HS-27A (cell line): ENCODE results near the gene SLC22A14.

Experiments
- DNase-seq: peaks from one replicate; pipeline ENCODE4 v3.0.0-alpha.2; 2012; ENCODE audit warnings: low read depth, missing footprints

The SLC22A14 gene

DNA sequence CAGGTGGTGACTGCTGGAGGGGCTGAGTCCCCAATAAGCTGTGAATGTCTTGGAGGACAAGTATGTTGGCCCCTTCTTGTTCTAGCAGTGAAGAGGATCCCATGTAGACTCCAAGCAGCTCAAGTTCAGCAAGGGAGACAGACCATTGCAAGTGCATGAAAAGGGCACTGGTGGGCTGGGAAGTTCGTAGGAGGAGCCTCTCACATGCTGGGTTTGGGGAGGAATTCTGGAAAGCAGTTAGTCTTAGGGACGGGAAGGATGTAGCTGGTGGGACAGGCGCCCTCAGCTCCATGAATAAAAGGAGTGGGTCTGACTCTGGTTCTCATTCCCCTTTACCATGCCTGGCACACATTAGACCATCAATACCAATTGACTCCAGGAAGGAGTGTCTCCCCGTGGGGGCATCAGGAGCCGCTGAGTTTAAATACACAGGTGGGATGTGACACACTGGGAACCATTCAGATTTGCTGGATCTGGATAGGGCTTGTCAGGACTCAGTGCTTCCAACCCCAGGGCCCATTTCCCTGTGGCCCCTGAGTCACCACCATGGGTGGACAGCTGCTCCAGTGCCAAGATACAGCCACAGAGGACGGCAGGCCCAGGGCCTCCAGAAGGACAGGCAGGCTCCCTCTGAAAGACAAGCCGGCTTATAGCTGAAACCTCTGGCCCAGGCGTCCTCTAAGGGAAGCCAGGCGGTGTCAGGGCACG, 63.9 kb downstream of the SLC22A14 start:
- no peak for DNase-seq

DNA sequence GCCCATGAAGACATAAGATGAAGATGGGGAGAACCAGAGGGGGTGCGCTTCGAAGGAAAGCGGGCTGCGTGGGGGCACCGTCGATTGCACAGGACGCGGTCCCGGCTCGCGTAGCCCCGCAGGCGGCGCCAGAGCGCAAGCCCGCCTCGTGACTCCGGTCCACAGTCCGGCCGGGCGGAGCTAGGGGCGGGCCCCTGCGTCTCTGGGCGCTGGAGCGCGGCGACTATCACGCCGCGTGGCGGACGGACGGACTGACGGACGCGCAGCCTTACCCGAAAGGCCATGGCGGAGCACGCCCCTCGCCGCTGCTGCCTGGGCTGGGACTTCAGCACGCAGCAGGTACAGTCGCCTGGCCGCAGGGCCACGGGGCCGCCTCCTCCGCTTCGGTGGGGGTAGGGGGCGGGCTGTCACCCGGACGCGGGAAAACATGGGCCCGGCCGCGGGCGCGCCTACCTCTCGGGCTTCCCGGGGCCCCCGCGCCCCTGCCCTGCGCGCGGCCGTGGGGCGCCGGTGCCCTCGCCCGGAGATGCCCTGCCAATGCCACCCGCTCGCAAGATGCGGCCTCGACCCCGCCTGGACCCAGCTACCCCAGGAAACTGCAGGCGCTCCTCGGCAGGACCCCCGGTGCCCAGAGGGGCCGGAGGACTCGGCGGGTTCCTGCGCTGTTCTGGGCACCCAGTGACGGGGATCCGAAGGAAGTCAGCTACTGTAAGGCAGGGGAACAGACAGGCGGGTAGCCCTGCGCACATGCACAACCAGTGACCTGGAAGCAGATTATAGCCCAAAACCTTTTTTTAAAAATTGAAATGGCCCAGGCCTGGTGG, 64.7 kb downstream of the SLC22A14 start, which contains the start of gene XYLB:
TSS of gene XYLB (plus strand) at position 199 of the 824 bp plus-strand sequence. CDS start at position 283, 84 bp downstream.
- peak; percentile 68 for DNase-seq

DNA sequence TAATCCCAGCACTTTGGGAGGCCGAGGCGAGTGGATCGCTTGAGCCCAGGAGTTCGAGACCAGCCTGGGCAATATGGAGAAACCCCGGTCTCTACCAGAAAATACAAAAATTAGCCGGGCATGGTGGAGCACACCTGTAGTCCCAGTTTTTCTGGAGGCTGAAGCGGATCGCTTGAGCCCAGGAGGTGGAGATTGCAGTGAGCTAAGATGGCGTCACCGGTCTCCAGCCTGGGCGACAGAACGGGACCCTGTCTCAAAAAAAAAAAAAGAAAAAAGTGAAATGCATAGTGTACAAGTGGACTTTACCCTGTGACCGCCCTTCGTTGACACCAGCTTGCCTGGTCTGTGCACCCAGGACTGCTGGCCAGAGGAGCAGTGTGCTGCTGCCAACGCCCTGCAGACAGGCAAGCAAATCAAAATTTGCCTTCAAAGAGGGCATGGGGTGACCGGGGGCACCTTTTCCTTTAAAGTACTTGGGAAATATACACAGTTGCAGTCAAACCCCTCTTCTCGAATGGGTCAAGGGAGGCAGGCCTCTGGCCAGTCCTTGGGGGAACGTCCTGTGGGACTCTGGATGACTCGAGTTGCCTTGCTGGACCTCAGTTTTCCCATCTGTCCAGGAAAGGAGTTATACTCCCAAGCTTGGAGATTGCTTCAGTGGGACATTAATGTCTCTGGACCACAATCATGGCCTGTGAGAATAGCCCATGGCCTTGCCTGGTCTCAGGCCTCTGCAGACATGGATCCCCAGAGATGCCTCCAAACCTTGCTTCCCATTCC, 65.5 kb downstream of the SLC22A14 start:
- no peak for DNase-seq

DNA sequence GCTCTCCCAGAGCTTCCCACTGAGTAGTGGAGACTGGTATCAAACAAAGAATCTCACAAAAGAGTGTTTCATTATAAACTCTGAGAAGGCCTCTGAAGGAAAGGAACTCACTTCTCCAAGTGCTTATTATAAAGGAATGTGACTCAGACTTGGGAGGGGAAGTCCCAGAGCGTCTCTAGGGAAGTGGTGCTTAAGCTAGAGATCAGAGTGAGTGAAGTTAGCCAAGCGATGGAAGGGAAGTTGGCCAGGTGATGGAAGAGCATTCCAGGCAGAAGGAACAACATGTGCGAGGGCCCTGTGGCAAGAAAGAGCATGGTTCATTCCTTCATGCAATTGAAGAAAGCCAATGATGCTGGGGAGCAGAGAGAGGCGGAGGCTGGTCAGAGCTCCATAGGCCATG, 66.8 kb downstream of the SLC22A14 start:
- no peak for DNase-seq

DNA sequence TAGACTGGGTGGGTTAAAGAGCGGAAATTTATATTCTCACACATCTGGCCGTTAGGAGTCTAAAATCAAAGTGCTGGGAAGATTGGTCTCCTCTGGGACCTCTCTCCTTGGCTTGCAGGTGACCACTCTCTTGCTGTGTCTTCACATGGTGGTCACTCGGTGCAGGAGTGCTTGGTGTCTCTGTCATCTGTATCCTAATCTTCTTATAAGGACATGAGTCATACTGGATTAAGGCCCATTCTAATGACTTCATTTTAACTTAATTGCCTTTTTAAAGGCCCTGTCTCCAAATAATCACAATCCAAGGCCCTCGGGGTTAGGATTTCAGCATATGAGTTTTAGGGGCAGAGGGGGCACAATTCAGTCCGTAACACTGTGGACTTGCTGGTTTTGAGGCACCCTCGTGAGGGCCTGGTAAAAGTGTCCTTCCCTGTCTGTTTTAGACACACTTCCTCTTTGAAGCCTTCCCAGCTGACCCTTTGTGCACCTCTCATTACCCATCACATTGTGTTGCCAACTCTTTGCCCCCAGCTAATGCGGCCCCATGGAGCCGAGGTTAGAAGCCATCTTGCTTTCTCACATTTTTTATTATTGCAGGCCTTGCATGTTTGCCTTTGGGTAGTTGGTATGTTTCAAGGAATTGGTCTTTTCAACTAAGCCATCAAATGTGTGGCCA, 67.7 kb downstream of the SLC22A14 start:
- DNase-seq = no peak

DNA sequence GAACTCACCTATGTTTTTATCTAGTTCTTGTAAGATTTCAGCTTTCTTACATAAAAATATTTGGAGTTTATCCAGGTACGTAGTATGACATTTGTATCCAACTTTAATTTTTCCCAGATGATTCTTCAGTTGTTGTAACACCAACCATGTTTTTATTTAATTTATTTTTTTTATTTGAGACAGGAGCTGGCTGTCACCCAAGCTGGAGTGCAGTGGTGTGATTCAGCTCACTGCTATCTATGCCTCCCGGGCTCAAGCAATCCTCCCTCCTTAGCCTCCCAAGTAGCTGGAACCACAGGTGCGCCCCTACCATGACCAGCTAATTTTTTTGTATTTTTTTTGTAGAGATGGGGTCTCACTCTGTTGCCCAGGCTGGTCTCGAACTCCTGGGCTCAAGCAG, 71.1 kb downstream of the SLC22A14 start:
- DNase-seq = no peak

DNA sequence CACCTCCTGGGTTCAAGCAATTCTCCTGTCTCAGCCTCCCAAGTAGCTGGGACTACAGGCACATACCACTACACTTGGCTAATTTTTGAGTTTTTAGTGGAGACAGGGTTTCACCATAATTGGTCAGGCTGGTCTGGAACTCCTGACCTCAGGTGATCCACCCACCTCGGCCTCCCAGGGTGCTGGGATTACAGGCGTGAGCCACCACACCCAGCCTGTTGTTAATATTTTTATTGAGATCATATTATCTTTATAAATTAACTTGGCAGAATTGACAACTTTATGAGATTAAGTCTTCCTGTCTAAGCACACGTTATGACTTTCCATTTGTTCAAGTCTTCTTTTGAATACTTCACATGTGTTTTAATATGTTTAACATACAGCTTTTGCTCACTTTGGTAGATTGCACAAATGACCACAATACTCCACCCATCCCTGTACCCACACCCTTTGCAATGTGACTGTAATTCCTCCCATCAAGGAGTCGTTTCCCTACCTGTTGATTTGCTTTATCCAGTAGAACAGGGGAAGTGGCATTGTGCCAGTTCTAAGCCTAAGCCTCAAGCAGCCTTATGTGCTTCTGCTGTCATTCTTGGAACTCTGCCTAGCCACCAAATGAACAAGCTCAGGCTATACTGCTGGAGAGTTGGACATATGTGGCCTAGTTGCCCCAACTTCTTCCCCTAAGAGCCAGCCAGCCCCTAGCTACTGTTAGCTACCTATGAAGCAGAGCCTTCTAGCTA, 72.7 kb downstream of the SLC22A14 start:
- DNase-seq = no peak

DNA sequence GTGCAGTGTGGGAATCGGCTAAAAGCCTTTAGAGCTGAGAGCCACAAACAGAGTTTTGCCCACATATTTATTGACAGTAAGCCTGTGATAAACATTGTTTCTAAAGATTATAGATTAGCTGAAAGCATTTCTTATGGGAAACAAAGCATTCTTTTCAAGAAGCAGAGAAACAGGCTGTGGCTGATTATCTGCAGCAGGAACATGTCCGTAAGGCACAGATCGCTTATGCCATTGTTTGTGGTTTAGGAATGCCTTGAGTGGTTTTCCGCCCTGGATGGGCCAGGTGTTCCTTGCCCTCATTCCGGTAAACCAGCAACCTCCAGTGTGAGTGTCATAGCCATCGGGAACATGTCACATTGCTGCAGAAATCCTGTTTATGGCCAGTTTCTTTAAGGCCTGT, 76.9 kb downstream of the SLC22A14 start:
- no peak for DNase-seq

DNA sequence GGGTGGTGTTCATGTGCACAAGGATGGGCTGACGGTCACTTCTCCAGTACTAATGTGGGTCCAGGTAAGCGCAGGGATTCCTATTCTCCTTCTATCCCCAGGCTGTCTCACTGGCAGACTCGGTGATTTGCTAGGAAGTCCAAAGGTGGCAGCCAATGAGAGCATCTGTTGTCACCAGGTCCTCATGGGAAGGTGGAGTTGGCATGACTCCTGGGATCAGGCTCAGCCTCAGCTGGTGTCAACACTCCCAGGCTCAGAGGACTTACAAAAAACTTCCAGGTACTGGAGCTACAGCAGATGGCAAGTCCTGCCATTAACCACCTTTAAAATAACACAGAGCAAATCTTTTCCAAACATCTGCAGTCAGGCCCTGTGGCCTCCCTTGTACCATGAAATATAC, 78.3 kb downstream of the SLC22A14 start:
- no peak for DNase-seq

DNA sequence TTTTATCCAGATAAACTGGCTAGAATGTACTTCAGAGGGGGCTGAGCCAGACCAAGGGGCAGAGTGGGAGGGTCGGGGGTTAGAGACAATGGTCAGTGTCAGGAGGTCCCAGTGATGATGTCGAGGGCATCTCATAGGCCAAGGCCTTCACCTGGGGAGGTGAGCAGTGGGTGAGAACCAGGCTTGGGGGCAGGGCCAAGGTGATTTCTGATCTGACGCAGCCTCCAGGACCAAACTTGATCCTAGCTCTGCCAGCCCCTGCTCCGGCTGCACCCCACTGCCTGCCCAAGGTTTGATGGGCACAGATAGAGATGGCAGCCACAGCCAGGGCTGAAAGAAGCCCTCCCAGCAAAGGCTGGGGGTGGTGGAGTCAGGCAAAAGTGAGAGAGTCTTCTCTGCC, 79.4 kb downstream of the SLC22A14 start:
- no peak for DNase-seq

DNA sequence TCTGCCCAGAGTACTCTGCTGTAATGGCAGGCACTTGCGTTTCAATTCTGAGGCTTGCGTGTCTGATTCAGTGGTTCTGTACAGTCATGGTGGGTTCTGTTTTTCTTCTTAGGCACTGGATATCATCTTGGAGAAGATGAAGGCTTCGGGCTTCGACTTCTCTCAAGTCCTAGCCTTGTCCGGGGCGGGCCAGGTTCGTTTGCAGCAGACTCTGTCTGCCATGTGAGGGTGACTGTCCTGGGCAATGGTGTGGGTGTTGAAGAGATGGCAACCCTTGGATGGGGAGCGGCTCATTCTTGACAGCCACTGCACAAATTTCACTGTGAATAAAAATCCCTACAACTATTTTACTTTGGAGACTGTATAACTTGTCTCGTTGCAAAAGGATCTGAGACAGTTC, 80.7 kb downstream of the SLC22A14 start:
- no peak for DNase-seq

DNA sequence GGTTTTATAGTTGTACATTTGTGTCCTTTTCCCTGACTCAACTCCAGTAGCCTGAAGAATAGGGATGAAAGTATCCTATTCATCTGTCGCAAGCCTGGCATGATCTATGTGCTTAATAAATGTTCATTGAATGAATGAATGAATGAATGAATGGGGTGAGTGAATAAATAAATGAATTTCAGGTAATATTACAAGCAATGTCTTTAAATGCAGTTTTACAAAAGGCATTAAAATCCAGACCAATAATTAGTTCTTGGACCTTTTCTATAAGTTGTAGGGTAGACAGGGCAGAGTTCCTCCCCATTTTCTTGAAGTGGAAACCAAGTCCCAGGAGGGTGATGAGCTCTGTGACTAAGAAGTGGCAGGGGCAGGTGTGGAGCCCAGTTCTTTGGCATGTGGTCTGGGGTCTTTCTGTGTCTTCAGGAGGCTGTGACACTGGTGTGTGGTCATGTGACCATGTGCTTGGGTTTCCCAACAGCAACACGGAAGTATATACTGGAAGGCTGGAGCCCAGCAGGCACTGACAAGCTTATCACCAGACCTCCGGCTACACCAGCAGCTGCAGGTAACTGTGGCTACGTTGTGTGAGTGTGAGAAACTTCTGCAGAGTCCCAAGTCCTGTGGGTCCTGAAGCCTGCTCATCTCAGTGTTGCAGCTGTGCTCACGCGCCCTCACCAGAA, 82.8 kb downstream of the SLC22A14 start:
- no peak for DNase-seq

DNA sequence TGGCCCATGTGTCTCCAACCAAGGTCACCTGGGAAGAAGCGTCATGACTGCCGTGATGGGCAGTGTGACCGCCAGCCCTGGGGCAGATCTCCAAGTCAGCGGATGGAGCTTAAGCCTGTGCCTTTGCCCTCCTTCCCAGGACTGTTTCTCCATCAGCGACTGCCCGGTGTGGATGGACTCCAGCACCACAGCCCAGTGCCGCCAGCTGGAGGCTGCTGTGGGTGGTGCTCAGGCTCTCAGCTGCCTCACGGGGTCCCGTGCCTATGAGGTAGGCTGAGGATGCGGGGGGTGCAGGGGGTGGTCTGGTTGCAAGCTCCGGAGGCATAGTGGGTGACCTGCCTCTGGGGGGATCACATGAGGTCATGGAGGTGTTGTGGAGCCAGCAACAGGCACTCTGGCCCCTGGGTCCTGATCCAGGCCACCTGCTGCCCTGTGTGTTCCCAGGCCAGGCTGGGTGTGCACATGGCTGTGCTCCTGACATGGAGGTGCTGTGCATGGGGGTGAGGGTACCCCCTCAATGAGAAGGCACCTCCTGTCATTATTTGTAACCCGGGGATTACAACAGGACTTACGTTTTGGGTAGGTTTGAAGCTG, 83.5 kb downstream of the SLC22A14 start:
- DNase-seq = no peak

DNA sequence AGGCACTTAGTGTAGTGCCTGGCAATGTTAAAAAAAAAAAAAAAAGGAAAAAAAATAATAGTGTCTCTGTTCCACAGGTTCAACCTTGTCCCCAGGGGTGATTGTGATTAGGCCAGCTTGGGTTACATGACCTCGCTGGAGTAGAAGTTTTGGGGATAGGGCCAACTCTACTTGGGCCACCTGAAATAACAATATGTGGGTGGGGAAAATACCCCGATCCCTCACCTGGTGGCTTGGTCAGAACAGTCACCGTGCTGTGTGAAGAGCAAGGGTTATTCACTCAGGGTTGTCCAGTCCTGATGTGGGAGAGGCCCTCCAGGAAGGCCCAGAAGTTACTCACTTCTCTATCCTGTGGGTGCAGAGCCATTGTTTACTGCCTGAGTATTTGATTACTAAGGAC, 84.0 kb downstream of the SLC22A14 start:
- no peak for DNase-seq

DNA sequence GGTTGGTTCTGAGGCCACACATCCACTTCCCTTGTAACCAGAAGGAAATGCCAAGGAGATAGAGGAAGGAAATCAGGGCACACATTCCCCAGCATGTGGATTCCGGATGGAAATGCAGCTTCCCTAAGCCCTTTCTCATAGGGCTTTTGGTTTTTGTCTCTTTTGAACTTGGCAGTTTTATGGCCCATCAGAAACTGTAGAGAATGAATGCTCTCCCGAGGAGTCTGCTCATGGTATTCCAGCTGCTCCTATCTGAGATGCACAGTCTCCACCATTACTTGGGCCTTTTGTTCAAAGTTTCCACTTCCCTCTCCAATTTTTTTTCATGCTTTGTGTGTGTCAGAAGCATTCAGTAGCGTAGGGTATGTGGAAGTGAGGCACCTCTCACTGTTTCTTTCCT, 85.7 kb downstream of the SLC22A14 start:
- DNase-seq = no peak
